IPS-NIHi11 (cell line): ENCODE measurements around the gene EVL.
A peak's percentile ranks its signal among the peaks of the same experiment; 100 is the strongest.

Source experiments
- DNase-seq: peaks from one replicate; pipeline ENCODE4 v3.0.0; 2012; ENCODE audit warnings: mixed read lengths, low spot score

The EVL gene

GRCh38 chr14:100131181-100131580 lies 66.0 kb downstream of the EVL start:
- DNase-seq, result peak; percentile 62

- no peak for DNase-seq
Observed at GRCh38 chr14:100132161-100132902, 67.1 kb downstream of the EVL start.

- no peak for DNase-seq
Observed at GRCh38 chr14:100132903-100133510, 67.8 kb downstream of the EVL start.

- no peak for DNase-seq
Observed at GRCh38 chr14:100134586-100134985, 69.4 kb downstream of the EVL start.

GRCh38 chr14:100135073-100135472 lies 69.9 kb downstream of the EVL start:
- no peak for DNase-seq

GRCh38 chr14:100135784-100136183 lies 70.6 kb downstream of the EVL start:
- DNase-seq, result no peak

GRCh38 chr14:100137173-100137572 lies 72.0 kb downstream of the EVL start:
- no peak for DNase-seq

- DNase-seq, result no peak
Observed at GRCh38 chr14:100138082-100138787, 73.0 kb downstream of the EVL start.

GRCh38 chr14:100138955-100139354 lies 73.7 kb downstream of the EVL start:
- DNase-seq, result no peak

GRCh38 chr14:100140452-100141078 lies 75.3 kb downstream of the EVL start:
- DNase-seq, result peak; percentile 84

GRCh38 chr14:100141098-100141497 lies 75.9 kb downstream of the EVL start:
- no peak for DNase-seq

GRCh38 chr14:100142073-100143040 lies 77.1 kb downstream of the EVL start:
- no peak for DNase-seq

GRCh38 chr14:100143523-100143922 lies 78.3 kb downstream of the EVL start:
- DNase-seq, result no peak

- DNase-seq, result no peak
Observed at GRCh38 chr14:100143934-100144333, 78.7 kb downstream of the EVL start.

GRCh38 chr14:100144645-100144995 lies 79.4 kb downstream of the EVL start:
- DNase-seq, result no peak

- no peak for DNase-seq
Observed at GRCh38 chr14:100144996-100145646, 79.9 kb downstream of the EVL start.

GRCh38 chr14:100145682-100146464 lies 80.7 kb downstream of the EVL start:
- DNase-seq, result no peak

GRCh38 chr14:100146531-100147091 lies 81.4 kb downstream of the EVL start:
- DNase-seq, result no peak

- DNase-seq, result no peak
Observed at GRCh38 chr14:100147181-100147631, 82.0 kb downstream of the EVL start.
